GM12891 (cell line): ENCODE data around the gene EXD3.
A peak's percentile ranks its signal among the peaks of the same experiment; 100 is the strongest.

ENCODE experiments used
- DNase-seq: peaks from one replicate; pipeline ENCODE4 v3.0.0; 2011; ENCODE audit warnings: low spot score; ENCODE audit not compliant: insufficient read length
- FAIRE-seq: peaks from 2 replicates; lab custom pipeline; 2011; peaks lifted over from hg19 to GRCh38; lab: Jason Lieb, UNC
- PAX5 ChIP-seq: IDR thresholded peaks from 2 replicates; pipeline ENCODE4 v1.6.1; 2011; ENCODE audit warnings: low read length, moderate library complexity, mild to moderate bottlenecking; ENCODE audit not compliant: insufficient read depth, severe bottlenecking
- POLR2A ChIP-seq: IDR thresholded peaks from 2 replicates; pipeline ENCODE4 v1.6.1; 2011; ENCODE audit warnings: low read depth, low read length, control low read depth
- POLR2AphosphoS5 ChIP-seq: IDR thresholded peaks from 2 replicates; pipeline ENCODE4 v1.6.1; 2011; ENCODE audit warnings: low read depth, low read length, control low read depth
- POU2F2 ChIP-seq: IDR thresholded peaks from 2 replicates; pipeline ENCODE4 v1.6.1; 2011; ENCODE audit warnings: low read depth, mild to moderate bottlenecking, control low read depth, low read length, moderate library complexity
- SPI1 ChIP-seq: IDR thresholded peaks from 2 replicates; pipeline ENCODE4 v1.6.1; 2011; ENCODE audit warnings: low read depth, low read length, control low read depth
- TAF1 ChIP-seq: IDR thresholded peaks from 2 replicates; pipeline ENCODE4 v1.6.1; 2011; ENCODE audit warnings: low read depth, low read length, control low read depth

Gene EXD3

DNA sequence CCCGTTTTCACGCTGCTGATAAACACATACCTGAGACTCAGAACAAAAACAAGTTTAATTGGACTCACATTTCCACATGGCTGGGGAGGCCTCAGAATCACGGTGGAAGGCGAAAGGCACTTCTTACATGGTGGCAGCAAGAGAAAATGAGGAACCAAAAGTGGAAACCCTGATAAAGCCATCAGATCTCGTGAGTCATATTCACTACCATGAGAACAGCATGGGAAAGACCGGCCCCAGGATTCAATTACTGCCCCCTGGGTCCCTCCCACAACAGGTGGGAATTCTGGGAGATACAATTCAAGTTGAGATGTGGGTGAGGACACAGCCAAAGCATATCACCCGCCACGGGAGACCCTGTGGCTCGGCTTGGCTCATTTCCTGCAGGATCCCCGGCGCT lies 20.2 kb downstream of the EXD3 start:
- TF ChIP-seq POLR2AphosphoS5 (no peak), TAF1 (no peak), SPI1 (no peak), POU2F2 (no peak), PAX5 (no peak), POLR2A (no peak)
- DNase-seq (no peak), FAIRE-seq (no peak)

- no peak for DNase-seq
- FAIRE-seq, result peak; percentile 47
- TF ChIP-seq SPI1, result no peak
- no peak for TF ChIP-seq POLR2A
- no peak for TF ChIP-seq POLR2AphosphoS5
- TF ChIP-seq POU2F2, result no peak
- TF ChIP-seq PAX5, result no peak
- no peak for TF ChIP-seq TAF1
Observed at GRCh38 chr9:137398561-137399468, 24.1 kb downstream of the EXD3 start.

GRCh38 chr9:137397675-137398423 lies 25.1 kb downstream of the EXD3 start:
- FAIRE-seq (no peak), DNase-seq (no peak)
- TF ChIP-seq SPI1, result no peak
- TF ChIP-seq PAX5, result no peak
- no peak for TF ChIP-seq POU2F2
- TF ChIP-seq POLR2AphosphoS5, result no peak
- TF ChIP-seq POLR2A, result no peak
- TF ChIP-seq TAF1, result no peak

- DNase-seq (no peak), FAIRE-seq (no peak)
- TF ChIP-seq SPI1 (no peak), POU2F2 (no peak), TAF1 (no peak), POLR2A (no peak), POLR2AphosphoS5 (no peak), PAX5 (no peak)
Observed at GRCh38 chr9:137396634-137397367, 26.2 kb downstream of the EXD3 start.

GRCh38 chr9:137396227-137396626 lies 26.7 kb downstream of the EXD3 start:
- FAIRE-seq (no peak), DNase-seq (no peak)
- TF ChIP-seq POLR2A (no peak), SPI1 (no peak), TAF1 (no peak), POLR2AphosphoS5 (no peak), POU2F2 (no peak), PAX5 (no peak)

DNA sequence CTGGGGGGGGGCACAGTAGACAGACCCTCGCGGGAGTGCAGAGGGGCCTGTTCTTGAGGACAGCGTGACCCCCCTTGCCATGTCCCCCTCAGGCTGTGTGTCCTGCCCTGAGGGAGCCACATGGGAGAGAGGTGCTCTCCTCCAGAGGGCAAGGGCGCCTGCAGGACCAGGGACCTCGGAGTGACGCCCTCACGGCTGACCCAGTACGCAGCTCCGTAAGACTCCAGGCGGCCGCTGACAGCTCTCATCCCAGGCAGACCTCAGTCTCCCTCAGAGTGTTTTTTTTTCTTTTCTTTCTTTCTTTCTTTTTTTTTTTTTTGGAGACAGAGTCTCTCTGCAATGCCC lies 27.3 kb downstream of the EXD3 start:
- DNase-seq, result no peak
- no peak for TF ChIP-seq POLR2A
- TF ChIP-seq PAX5, result no peak
- TF ChIP-seq POLR2AphosphoS5, result no peak
- no peak for TF ChIP-seq SPI1
- TF ChIP-seq POU2F2, result no peak
- TF ChIP-seq TAF1, result no peak
- no peak for FAIRE-seq

- TF ChIP-seq POLR2A (no peak), POU2F2 (no peak), SPI1 (no peak), POLR2AphosphoS5 (no peak), TAF1 (no peak), PAX5 (no peak)
- DNase-seq, result no peak
- no peak for FAIRE-seq
Observed at GRCh38 chr9:137394866-137395665, 27.9 kb downstream of the EXD3 start.
